T-helper 17 cell (primary cell): Measurements from ENCODE around the gene SOAT2. TPM values are rescaled to one million over a fixed set of nuclear protein-coding genes. Genes with fewer than 3 reads are reported as not detected.

Source experiments
- ATAC-seq: fragments of 150-1000 bp; cut with Tn5 transposase; 2 replicates; pipeline ENCODE4 v1.10.0; 2021; ENCODE audit warnings: mild to moderate bottlenecking, moderate library complexity
- DNase-seq, 3 donors: peaks; one replicate each; pipeline versions ENCODE4 v3.0.0 to v3.0.0-alpha.2; 2020 to 2021
- H3K9me3 ChIP-seq: one replicate; pipeline ENCODE4 v1.7.0; 2013; ENCODE audit warnings: low read length, mild to moderate bottlenecking; ENCODE audit not compliant: control insufficient read depth, poor library complexity, severe bottlenecking
- H3K27ac Mint-ChIP-seq: one replicate; pipeline ENCODE4 v1.8.0; 2022; ENCODE audit warnings: mild to moderate bottlenecking, moderate library complexity, mixed read lengths
- H3K27me3 Mint-ChIP-seq: one replicate; pipeline ENCODE4 v1.8.0; 2022; ENCODE audit warnings: mixed read lengths
- H3K36me3 Mint-ChIP-seq: one replicate; pipeline ENCODE4 v1.8.0; 2022; ENCODE audit warnings: low read depth, mixed read lengths
- H3K4me1 Mint-ChIP-seq: one replicate; pipeline ENCODE4 v1.8.0; 2022; ENCODE audit warnings: mild to moderate bottlenecking, mixed read lengths
- H3K4me3 Mint-ChIP-seq: one replicate; pipeline ENCODE4 v1.8.0; 2022; ENCODE audit warnings: mild to moderate bottlenecking, moderate library complexity, mixed read lengths
- total RNA-seq, 4 donors: library from RNA in 2 of 4; stranded (reverse) in 2 of 4; gene quantifications; one replicate each; pipeline ENCODE4 v1.2.3 and lab custom pipeline; 2022 to 2026

Gene SOAT2
- total RNA-seq, 2 donors from 2014 or later: 0.83 to 2.5 TPM

GRCh38 chr12:53115112-53115890, 12.0 kb downstream of the SOAT2 start:
- no peaks in the 10 kb centered on the region for H3K9me3 ChIP-seq
- ATAC-seq (no peak), DNase-seq (no peak)
- H3K27ac Mint-ChIP-seq: no peak overlapping the region
- no peak overlapping the region for H3K4me3 Mint-ChIP-seq
- no peaks in the 10 kb centered on the region for H3K36me3 Mint-ChIP-seq
- H3K27me3 Mint-ChIP-seq: no peaks in the 10 kb centered on the region
- no peaks in the 10 kb centered on the region for H3K4me1 Mint-ChIP-seq

- no peaks in the 10 kb centered on the region for H3K9me3 ChIP-seq
- Mint-ChIP-seq H3K4me3 (no peak overlapping the region), H3K36me3 (no peaks in the 10 kb centered on the region), H3K27me3 (no peaks in the 10 kb centered on the region), H3K4me1 (peaks cover 3% of the 10 kb centered on the region), H3K27ac (no peak overlapping the region)
- DNase-seq: no peak
- no peak for ATAC-seq
Observed at GRCh38 chr12:53115891-53116648, 12.8 kb downstream of the SOAT2 start.

GRCh38 chr12:53118751-53119300, 15.5 kb downstream of the SOAT2 start:
- DNase-seq (no peak), ATAC-seq (no peak)
- no peaks in the 10 kb centered on the region for H3K36me3 Mint-ChIP-seq
- H3K27me3 Mint-ChIP-seq: no peaks in the 10 kb centered on the region
- no peak overlapping the region for H3K4me3 Mint-ChIP-seq
- no peaks in the 10 kb centered on the region for H3K9me3 ChIP-seq
- H3K4me1 Mint-ChIP-seq: peaks cover 6% of the 10 kb centered on the region
- H3K27ac Mint-ChIP-seq: no peak overlapping the region

- H3K4me1 Mint-ChIP-seq: peaks cover 8% of the 10 kb centered on the region
- no peak overlapping the region for H3K4me3 Mint-ChIP-seq
- ATAC-seq (no peak), DNase-seq (no peak)
- H3K27ac Mint-ChIP-seq: no peak overlapping the region
- no peaks in the 10 kb centered on the region for H3K36me3 Mint-ChIP-seq
- H3K27me3 Mint-ChIP-seq: no peaks in the 10 kb centered on the region
- no peaks in the 10 kb centered on the region for H3K9me3 ChIP-seq
Observed at GRCh38 chr12:53120685-53121525, 17.6 kb downstream of the SOAT2 start.

- no peak for ATAC-seq
- Mint-ChIP-seq H3K4me3 (no peak overlapping the region), H3K36me3 (no peaks in the 10 kb centered on the region), H3K4me1 (peaks cover 12% of the 10 kb centered on the region), H3K27me3 (no peaks in the 10 kb centered on the region), H3K27ac (no peak overlapping the region)
- no peaks in the 10 kb centered on the region for H3K9me3 ChIP-seq
- DNase-seq: no peak
Observed at GRCh38 chr12:53122961-53123468, 19.7 kb downstream of the SOAT2 start.

GRCh38 chr12:53123578-53124351, 20.5 kb downstream of the SOAT2 start:
- DNase-seq (no peak), ATAC-seq (no peak)
- H3K36me3 Mint-ChIP-seq: no peaks in the 10 kb centered on the region
- peaks cover 12% of the 10 kb centered on the region for H3K4me1 Mint-ChIP-seq
- no peak overlapping the region for H3K4me3 Mint-ChIP-seq
- peaks cover 3% of the 10 kb centered on the region for H3K27me3 Mint-ChIP-seq
- no peak overlapping the region for H3K27ac Mint-ChIP-seq
- no peaks in the 10 kb centered on the region for H3K9me3 ChIP-seq

- Mint-ChIP-seq H3K36me3 (peaks cover 4% of the 10 kb centered on the region), H3K4me3 (no peak overlapping the region), H3K27me3 (peaks cover 8% of the 10 kb centered on the region), H3K27ac (no peak overlapping the region), H3K4me1 (peaks cover 15% of the 10 kb centered on the region)
- DNase-seq (no peak), ATAC-seq (no peak)
- no peaks in the 10 kb centered on the region for H3K9me3 ChIP-seq
Observed at GRCh38 chr12:53124352-53124723, 21.1 kb downstream of the SOAT2 start.

GRCh38 chr12:53127169-53127568, 23.9 kb downstream of the SOAT2 start:
- Mint-ChIP-seq H3K4me3 (no peak overlapping the region), H3K36me3 (peaks cover 6% of the 10 kb centered on the region), H3K27me3 (peaks cover 17% of the 10 kb centered on the region), H3K27ac (no peak overlapping the region), H3K4me1 (peaks cover 13% of the 10 kb centered on the region)
- DNase-seq (no peak), ATAC-seq (no peak)
- no peaks in the 10 kb centered on the region for H3K9me3 ChIP-seq

GRCh38 chr12:53128780-53129569, 25.7 kb downstream of the SOAT2 start:
- H3K36me3 Mint-ChIP-seq: peaks cover 6% of the 10 kb centered on the region
- H3K27ac Mint-ChIP-seq: no peak overlapping the region
- H3K4me1 Mint-ChIP-seq: peaks cover 9% of the 10 kb centered on the region
- H3K27me3 Mint-ChIP-seq: peaks cover 17% of the 10 kb centered on the region
- no peak overlapping the region for H3K4me3 Mint-ChIP-seq
- ATAC-seq (no peak), DNase-seq (no peak)
- H3K9me3 ChIP-seq: no peaks in the 10 kb centered on the region

GRCh38 chr12:53131844-53132243, 28.6 kb downstream of the SOAT2 start:
- Mint-ChIP-seq H3K4me3 (no peak overlapping the region), H3K27ac (no peak overlapping the region), H3K27me3 (peaks cover 17% of the 10 kb centered on the region), H3K36me3 (peaks cover 6% of the 10 kb centered on the region), H3K4me1 (peaks cover 7% of the 10 kb centered on the region)
- peaks cover under 1% of the 10 kb centered on the region for H3K9me3 ChIP-seq
- DNase-seq (no peak), ATAC-seq (no peak)

- ATAC-seq (no peak), DNase-seq (no peak)
- peaks cover 3% of the 10 kb centered on the region for H3K4me1 Mint-ChIP-seq
- H3K27ac Mint-ChIP-seq: no peak overlapping the region
- peaks cover 8% of the 10 kb centered on the region for H3K36me3 Mint-ChIP-seq
- peaks cover 17% of the 10 kb centered on the region for H3K27me3 Mint-ChIP-seq
- no peak overlapping the region for H3K4me3 Mint-ChIP-seq
- H3K9me3 ChIP-seq: peaks cover 6% of the 10 kb centered on the region
Observed at GRCh38 chr12:53133722-53134121, 30.4 kb downstream of the SOAT2 start.

GRCh38 chr12:53143355-53143754, 40.1 kb downstream of the SOAT2 start:
- no peaks in the 10 kb centered on the region for H3K9me3 ChIP-seq
- ATAC-seq (no peak), DNase-seq (no peak)
- peaks cover 6% of the 10 kb centered on the region for H3K27me3 Mint-ChIP-seq
- no peak overlapping the region for H3K4me3 Mint-ChIP-seq
- H3K27ac Mint-ChIP-seq: no peak overlapping the region
- no peaks in the 10 kb centered on the region for H3K4me1 Mint-ChIP-seq
- H3K36me3 Mint-ChIP-seq: peaks cover 3% of the 10 kb centered on the region
